ENCODE measurements around the gene WDR75. TPM values are rescaled to one million over a fixed set of nuclear protein-coding genes. Genes with fewer than 3 reads are reported as not detected.

WDR75 gene
- total RNA-seq, 1 donor, result 47.5 TPM

- peak; percentile 45 for DNase-seq (ENCODE audit: low read depth)
- H3K4me3 ChIP-seq (ENCODE audit: low read depth, low read length), result no peak overlapping the region
- TF ChIP-seq CTCF (IDR thresholded peaks at IDR 0.05; ENCODE audit: insufficient read depth, low read depth, low read length), result no peak
Observed at GRCh38 chr2:189512879-189513278, 71.6 kb downstream of the WDR75 start.

GRCh38 chr2:189514104-189514503, 72.8 kb downstream of the WDR75 start:
- TF ChIP-seq CTCF (IDR thresholded peaks at IDR 0.05; ENCODE audit: insufficient read depth, low read depth, low read length), result no peak
- DNase-seq (ENCODE audit: low read depth), result no peak
- no peak overlapping the region for H3K4me3 ChIP-seq (ENCODE audit: low read depth, low read length)

GRCh38 chr2:189515264-189515663, 74.0 kb downstream of the WDR75 start:
- peak; percentile 80 for DNase-seq (ENCODE audit: low read depth)
- H3K4me3 ChIP-seq (ENCODE audit: low read depth, low read length), result no peak overlapping the region
- no peak for TF ChIP-seq CTCF (IDR thresholded peaks at IDR 0.05; ENCODE audit: insufficient read depth, low read depth, low read length)

GRCh38 chr2:189516546-189516945, 75.3 kb downstream of the WDR75 start:
- TF ChIP-seq CTCF (IDR thresholded peaks at IDR 0.05; ENCODE audit: insufficient read depth, low read depth, low read length), result no peak
- H3K4me3 ChIP-seq (ENCODE audit: low read depth, low read length), result no peak overlapping the region
- no peak for DNase-seq (ENCODE audit: low read depth)

GRCh38 chr2:189517847-189518535, 76.7 kb downstream of the WDR75 start:
- no peak overlapping the region for H3K4me3 ChIP-seq (ENCODE audit: low read depth, low read length)
- no peak for TF ChIP-seq CTCF (IDR thresholded peaks at IDR 0.05; ENCODE audit: insufficient read depth, low read depth, low read length)
- peak; percentile 47 for DNase-seq (ENCODE audit: low read depth)

- no peak overlapping the region for H3K4me3 ChIP-seq (ENCODE audit: low read depth, low read length)
- DNase-seq (ENCODE audit: low read depth), result no peak
- TF ChIP-seq CTCF (IDR thresholded peaks at IDR 0.05; ENCODE audit: insufficient read depth, low read depth, low read length), result no peak
Observed at GRCh38 chr2:189519631-189520387, 78.5 kb downstream of the WDR75 start.

Measured in fibroblast of villous mesenchyme (primary cell).